CD4-positive, alpha-beta T cell (primary cell): ENCODE measurements around the gene PHAF1. TPM values are rescaled to one million over a fixed set of nuclear protein-coding genes. Genes with fewer than 3 reads are reported as not detected.

Experiments
- ATAC-seq: fragments of 200-7000 bp; cut with Tn5 transposase; one replicate; pipeline ENCODE4 v1.10.0; 2022; ENCODE audit warnings: mild to moderate bottlenecking; ENCODE audit not compliant: poor library complexity
- CTCF ChIA-PET: fragments of 350-600 bp; sonication (Branson Sonifier 250); formaldehyde crosslinking; loops from one replicate; lab custom pipeline; 2021; ENCODE audit warnings: antibody characterized with exemption, inconsistent platforms; lab: Charles Lee
- POLR2A ChIA-PET: fragments of 350-600 bp; sonication (Branson Sonifier 250); formaldehyde crosslinking; loops from one replicate; lab custom pipeline; 2021; ENCODE audit warnings: antibody characterized with exemption, inconsistent platforms; lab: Charles Lee
- DNase-seq, 14 experiments: peaks; one replicate each; pipeline ENCODE4 v3.0.0-alpha.2; 2013 to 2020; ENCODE audit warnings: mixed read lengths in 2 of 14
- H3K27ac ChIP-seq, 2 donors: one replicate each; pipeline versions ENCODE4 v1.5.1 to v1.7.0; 2013; ENCODE audit warnings: low read length in 2 of 2, low read depth in 1 of 2, mild to moderate bottlenecking in 1 of 2
- H3K27me3 ChIP-seq, 2 experiments: 1 replicate in 1 of 2; 2 replicates in 1 of 2; pipeline versions ENCODE4 v1.6.1 to v1.7.0; 2013; ENCODE audit warnings: low read length in 2 of 2, control low read depth in 1 of 2, mild to moderate bottlenecking in 1 of 2, moderate library complexity in 1 of 2; ENCODE audit not compliant: insufficient read depth in 2 of 2, control insufficient read depth in 1 of 2
- H3K36me3 ChIP-seq: one replicate; pipeline ENCODE4 v1.6.1; 2013; ENCODE audit warnings: low read length, control low read depth; ENCODE audit not compliant: insufficient read depth
- H3K4me1 ChIP-seq: one replicate; pipeline ENCODE4 v1.6.1; 2013; ENCODE audit warnings: low read length, control low read depth; ENCODE audit not compliant: insufficient read depth
- H3K4me3 ChIP-seq: one replicate; pipeline ENCODE4 v1.5.1; 2013; ENCODE audit warnings: mild to moderate bottlenecking, low read length, moderate library complexity
- H3K9me3 ChIP-seq, 2 experiments: 1 replicate in 1 of 2; 2 replicates in 1 of 2; pipeline versions ENCODE4 v1.6.1 to v1.7.0; 2013; ENCODE audit warnings: low read length in 2 of 2, mild to moderate bottlenecking in 2 of 2, control low read depth in 1 of 2, moderate library complexity in 1 of 2; ENCODE audit not compliant: control insufficient read depth in 1 of 2, insufficient read depth in 1 of 2
- H3K27ac Mint-ChIP-seq: one replicate; pipeline ENCODE4 v1.8.0; 2020; ENCODE audit warnings: mixed read lengths
- H3K27me3 Mint-ChIP-seq: one replicate; pipeline ENCODE4 v1.8.0; 2021; ENCODE audit warnings: mixed read lengths
- H3K36me3 Mint-ChIP-seq: one replicate; pipeline ENCODE4 v1.8.0; 2021; ENCODE audit warnings: low read depth, mixed read lengths
- H3K4me1 Mint-ChIP-seq: one replicate; pipeline ENCODE4 v1.8.0; 2021; ENCODE audit warnings: low read depth, mixed read lengths
- H3K4me3 Mint-ChIP-seq: one replicate; pipeline ENCODE4 v1.8.0; 2020; ENCODE audit warnings: mild to moderate bottlenecking, mixed read lengths
- H3K9me3 Mint-ChIP-seq: one replicate; pipeline ENCODE4 v1.8.0; 2020; ENCODE audit warnings: mixed read lengths
- intact Hi-C, 2 experiments: fragments of 100-400 bp; cut with DNase I in 1 of 2; cut with micrococcal nuclease in 1 of 2; formaldehyde crosslinking; loops; one replicate each; pipeline versions ENCODE4 v1.15.1 to v1.9.0; 2023 to 2025; cut with DNase I, micrococcal nuclease
- total RNA-seq, 174 experiments: library from RNA in 2 of 174; stranded (reverse) in 2 of 174; gene quantifications; one replicate each; pipeline ENCODE4 v1.2.3 and lab custom pipeline; 2021 to 2026
- TF ChIP-seq, protein P1 (sequence below): fragments of 200-600 bp; IDR thresholded peaks from one replicate; pipeline ENCODE4 v1.8.0; 2022; ENCODE audit warnings: antibody characterized with exemption, mild to moderate bottlenecking

Gene PHAF1
- total RNA-seq, 2 experiments from 2014 or later: 10.6 to 10.8 TPM

GRCh38 chr16:67105246-67105645, 4.5 kb upstream of the PHAF1 start:
- no peak for DNase-seq
- H3K4me1 ChIP-seq: peaks cover 11% of the 10 kb centered on the region
- no peak overlapping the region for H3K4me3 ChIP-seq
- POLR2A ChIA-PET: no interaction called here
- H3K27ac Mint-ChIP-seq: no peak overlapping the region
- no peak overlapping the region for H3K4me3 Mint-ChIP-seq
- intact Hi-C loops: loop anchor here in 1 of 2 experiments (5.0 kb wide), 2 partner anchors 77 to 142 kb away; partner anchors contain the start of genes FHOD1, MATCAP1 and SLC9A5
- no peaks in the 10 kb centered on the region for H3K27me3 Mint-ChIP-seq
- no peaks in the 10 kb centered on the region for H3K9me3 Mint-ChIP-seq
- H3K4me1 Mint-ChIP-seq: peaks cover 9% of the 10 kb centered on the region
- CTCF ChIA-PET: interaction anchor here (1.9 kb wide), 1 partner anchor 50 kb away, joined by 7 read pairs; no protein-coding TSS in a partner anchor
- ATAC-seq: no peak
- no peaks in the 10 kb centered on the region for H3K36me3 ChIP-seq
- no peaks in the 10 kb centered on the region for H3K9me3 ChIP-seq
- TF ChIP-seq, protein P1, sequence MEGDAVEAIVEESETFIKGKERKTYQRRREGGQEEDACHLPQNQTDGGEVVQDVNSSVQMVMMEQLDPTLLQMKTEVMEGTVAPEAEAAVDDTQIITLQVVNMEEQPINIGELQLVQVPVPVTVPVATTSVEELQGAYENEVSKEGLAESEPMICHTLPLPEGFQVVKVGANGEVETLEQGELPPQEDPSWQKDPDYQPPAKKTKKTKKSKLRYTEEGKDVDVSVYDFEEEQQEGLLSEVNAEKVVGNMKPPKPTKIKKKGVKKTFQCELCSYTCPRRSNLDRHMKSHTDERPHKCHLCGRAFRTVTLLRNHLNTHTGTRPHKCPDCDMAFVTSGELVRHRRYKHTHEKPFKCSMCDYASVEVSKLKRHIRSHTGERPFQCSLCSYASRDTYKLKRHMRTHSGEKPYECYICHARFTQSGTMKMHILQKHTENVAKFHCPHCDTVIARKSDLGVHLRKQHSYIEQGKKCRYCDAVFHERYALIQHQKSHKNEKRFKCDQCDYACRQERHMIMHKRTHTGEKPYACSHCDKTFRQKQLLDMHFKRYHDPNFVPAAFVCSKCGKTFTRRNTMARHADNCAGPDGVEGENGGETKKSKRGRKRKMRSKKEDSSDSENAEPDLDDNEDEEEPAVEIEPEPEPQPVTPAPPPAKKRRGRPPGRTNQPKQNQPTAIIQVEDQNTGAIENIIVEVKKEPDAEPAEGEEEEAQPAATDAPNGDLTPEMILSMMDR: no peak
- H3K27me3 ChIP-seq: no peaks in the 10 kb centered on the region
- peaks cover 17% of the 10 kb centered on the region for H3K36me3 Mint-ChIP-seq
- H3K27ac ChIP-seq: no peak overlapping the region

GRCh38 chr16:67105881-67106280, 3.9 kb upstream of the PHAF1 start:
- H3K9me3 Mint-ChIP-seq: no peaks in the 10 kb centered on the region
- H3K4me3 ChIP-seq: no peak overlapping the region
- intact Hi-C loops: loop anchor here in 1 of 2 experiments (5.0 kb wide), 2 partner anchors 76 to 141 kb away; partner anchors contain the start of genes FHOD1, MATCAP1 and SLC9A5
- H3K36me3 ChIP-seq: no peaks in the 10 kb centered on the region
- no peak overlapping the region for H3K4me3 Mint-ChIP-seq
- peaks cover 17% of the 10 kb centered on the region for H3K4me1 ChIP-seq
- ATAC-seq (no peak), DNase-seq (no peak)
- TF ChIP-seq, protein P1: no peak
- POLR2A ChIA-PET: interaction anchor here (0.7 kb wide), 1 partner anchor 74 kb away, joined by 3 read pairs; no protein-coding TSS in a partner anchor
- no peak overlapping the region for H3K27ac ChIP-seq
- peaks cover 15% of the 10 kb centered on the region for H3K36me3 Mint-ChIP-seq
- no peak overlapping the region for H3K27ac Mint-ChIP-seq
- H3K4me1 Mint-ChIP-seq: peaks cover 16% of the 10 kb centered on the region
- CTCF ChIA-PET: interaction anchor here (1.9 kb wide), 1 partner anchor 49 kb away, joined by 7 read pairs; no protein-coding TSS in a partner anchor
- no peaks in the 10 kb centered on the region for H3K27me3 Mint-ChIP-seq
- no peaks in the 10 kb centered on the region for H3K27me3 ChIP-seq
- H3K9me3 ChIP-seq: no peaks in the 10 kb centered on the region

DNA sequence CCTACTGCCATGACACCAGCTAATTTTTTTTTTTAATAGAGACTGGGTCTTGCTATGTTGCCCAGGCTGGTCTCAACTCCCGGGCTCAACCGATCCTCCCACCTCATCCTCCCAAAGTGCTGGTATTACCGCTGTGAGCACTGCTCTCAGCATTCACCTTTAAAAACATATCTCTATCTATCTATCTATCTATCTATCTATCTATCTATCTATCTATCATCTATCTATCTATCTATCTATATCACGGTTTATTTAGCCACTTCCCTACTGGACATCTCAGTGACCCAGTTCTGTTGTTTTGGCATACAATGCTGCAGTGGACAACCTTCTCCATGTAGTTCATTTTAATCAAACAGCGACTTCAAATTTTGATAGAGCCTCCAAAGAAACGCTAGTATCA, 1.3 kb upstream of the PHAF1 start:
- Mint-ChIP-seq H3K27me3 (no peaks in the 10 kb centered on the region), H3K4me1 (peaks cover 23% of the 10 kb centered on the region), H3K27ac (no peak overlapping the region), H3K4me3 (peak overlapping the region; percentile 20), H3K36me3 (peaks cover 22% of the 10 kb centered on the region), H3K9me3 (no peaks in the 10 kb centered on the region)
- Histone ChIP-seq H3K36me3 (no peaks in the 10 kb centered on the region), H3K27me3 (no peaks in the 10 kb centered on the region), H3K9me3 (no peaks in the 10 kb centered on the region), H3K27ac (no peak overlapping the region), H3K4me1 (peaks cover 24% of the 10 kb centered on the region), H3K4me3 (no peak overlapping the region)
- ChIA-PET CTCF (interaction anchor here (1.0 kb wide), 1 partner anchor 47 kb away, joined by 3 read pairs; no protein-coding TSS in a partner anchor), POLR2A (no interaction called here)
- DNase-seq (no peak), ATAC-seq (no peak)
- intact Hi-C loops: loop anchor here (2.0 to 5.0 kb wide), 5 partner anchors 46 to 139 kb away; partner anchors contain the start of genes FBXL8 (in 1 of the 2), FHOD1 (in 1 of the 2), MATCAP1 (in 1 of the 2) and SLC9A5 (in 1 of the 2)
- TF ChIP-seq, protein P1: no peak
